ENCODE results near the gene PTP4A1. TPM values are rescaled to one million over a fixed set of nuclear protein-coding genes. Genes with fewer than 3 reads are reported as not detected.

The PTP4A1 gene
- total and polyA plus RNA-seq, 2 of the 13 experiments (the other 11 are each of a cell fraction or from before 2014, with no cell fraction given), result 141 to 376 TPM

GRCh38 chr6:63572044-63572746 is at the start of gene PTP4A1, which contains the start of gene LOC128125822 (continued):
- TF ChIP-seq ZHX2 (IDR thresholded peaks at IDR 0.05; ENCODE audit: low read depth) (peak; percentile 79), ZHX2 (CRISPR knock-in tag; IDR thresholded peaks at IDR 0.05; ENCODE audit: borderline replicate concordance) (no peak), ZNF333 (CRISPR knock-in tag; IDR thresholded peaks at IDR 0.05; ENCODE audit: borderline replicate concordance) (peak; percentile 71), THAP8 (CRISPR knock-in tag; IDR thresholded peaks at IDR 0.05; ENCODE audit: borderline replicate concordance) (peak; percentile 89), JUN (CRISPR knock-in tag; IDR thresholded peaks at IDR 0.05) (no peak), PRDM10 (CRISPR knock-in tag; IDR thresholded peaks at IDR 0.05; ENCODE audit: low read depth) (peak; percentile 49; the same call in 1 of the 2 replicates), MTERF4 (CRISPR knock-in tag; IDR thresholded peaks at IDR 0.05) (peak; percentile 69), FOXK2 (IDR thresholded peaks at IDR 0.05) (no peak), PPARG (CRISPR knock-in tag; conservative IDR thresholded peaks at IDR 0.05) (peak; percentile 7; the same call in 1 of the 2 replicates), ZFX (CRISPR knock-in tag; IDR thresholded peaks at IDR 0.05; ENCODE audit: low read depth) (peak; percentile 52; the same call in 1 of the 2 replicates), GTF2F1 (IDR thresholded peaks at IDR 0.05; ENCODE audit: low read length) (peak; percentile 85; the same call in 1 of the 2 replicates), PLRG1 (conservative IDR thresholded peaks at IDR 0.05) (no peak), ZNF10 (CRISPR knock-in tag; IDR thresholded peaks at IDR 0.05; ENCODE audit: borderline replicate concordance, low read depth) (no peak), KDM3A (CRISPR knock-in tag; IDR thresholded peaks at IDR 0.05; ENCODE audit: low read depth) (no peak), ZNF510 (CRISPR knock-in tag; IDR thresholded peaks at IDR 0.05; ENCODE audit: low read depth) (peak; percentile 32; the same call in 1 of the 2 replicates), ZNF782 (CRISPR knock-in tag; IDR thresholded peaks at IDR 0.05; ENCODE audit: borderline replicate concordance) (peak; percentile 56; the same call in 1 of the 2 replicates), ZNF121 (CRISPR knock-in tag; IDR thresholded peaks at IDR 0.05) (peak; percentile 31)
